GM06990 (cell line): ENCODE results near the gene TCP10L.
"Not testable (repeated sequence)": the region's sequence is repeated elsewhere in the genome, so short reads cannot be mapped to it uniquely, and the experiment has no call there.

ENCODE experiments used
- DNase-seq: peaks from one replicate; pipeline ENCODE4 v3.0.0-alpha.2; 2011; ENCODE audit not compliant: insufficient read length; ENCODE audit errors: extremely low read depth
- H3K27me3 ChIP-seq: replicated peaks from 2 replicates; pipeline ENCODE4 v1.6.0; 2011; ENCODE audit warnings: low read length; ENCODE audit not compliant: control insufficient read depth, insufficient read depth
- H3K36me3 ChIP-seq: 2 replicates; pipeline ENCODE4 v1.5.1; 2011; ENCODE audit warnings: low read length; ENCODE audit not compliant: control insufficient read depth, insufficient read depth
- H3K4me3 ChIP-seq: replicated peaks from 2 replicates; pipeline ENCODE4 v1.5.1; 2011; ENCODE audit warnings: low read depth, mild to moderate bottlenecking, control low read depth, low read length
- CTCF ChIP-seq: IDR thresholded peaks from 2 replicates; pipeline ENCODE4 v1.5.1; 2011; ENCODE audit warnings: low read length, control low read depth, mild to moderate bottlenecking, inconsistent platforms; ENCODE audit not compliant: insufficient read depth, poor library complexity, severe bottlenecking

The TCP10L gene

GRCh38 chr21:32533053-32533452, 52.3 kb downstream of the TCP10L start:
- no peaks in the 10 kb centered on the region for H3K36me3 ChIP-seq
- TF ChIP-seq CTCF, result no peak
- no peak for DNase-seq
- H3K27me3 ChIP-seq, result no peaks in the 10 kb centered on the region; the same call in none of the 2 replicates
- no peak overlapping the region for H3K4me3 ChIP-seq

GRCh38 chr21:32532636-32533035, 52.7 kb downstream of the TCP10L start:
- Histone ChIP-seq H3K27me3 (no peaks in the 10 kb centered on the region; the same call in none of the 2 replicates), H3K4me3 (no peak overlapping the region), H3K36me3 (no peaks in the 10 kb centered on the region)
- no peak for DNase-seq
- TF ChIP-seq CTCF, result no peak

- H3K4me3 ChIP-seq, H3K36me3 ChIP-seq, H3K27me3 ChIP-seq, DNase-seq: not testable (repeated sequence)
Observed at GRCh38 chr21:32531561-32531960, 53.8 kb downstream of the TCP10L start.

- H3K36me3 ChIP-seq, H3K27me3 ChIP-seq, DNase-seq, H3K4me3 ChIP-seq: not testable (repeated sequence)
Observed at GRCh38 chr21:32530809-32531208, 54.5 kb downstream of the TCP10L start.

- no peak for TF ChIP-seq CTCF
- Histone ChIP-seq H3K36me3 (no peaks in the 10 kb centered on the region), H3K27me3 (no peaks in the 10 kb centered on the region; the same call in none of the 2 replicates), H3K4me3 (no peak overlapping the region)
- DNase-seq, result no peak
Observed at GRCh38 chr21:32529679-32530078, 55.6 kb downstream of the TCP10L start.

- no peak for TF ChIP-seq CTCF
- no peaks in the 10 kb centered on the region for H3K36me3 ChIP-seq
- H3K27me3 ChIP-seq, result peaks cover 4% of the 10 kb centered on the region; the same call in 1 of the 2 replicates
- no peak for DNase-seq
- H3K4me3 ChIP-seq, result no peak overlapping the region
Observed at GRCh38 chr21:32525282-32525681, 60.0 kb downstream of the TCP10L start.
